SK-N-SH (cell line): ENCODE data around the gene ZSWIM5. TPM values are rescaled to one million over a fixed set of nuclear protein-coding genes. Genes with fewer than 3 reads are reported as not detected.

Source experiments
- CTCF ChIA-PET: fragments of 300-600, 350-600 bp; formaldehyde crosslinking; extraction: SDS; loops from one replicate; lab custom pipeline; 2021; lab: Yijun Ruan, JAX
- POLR2A ChIA-PET: fragments of 350-600 bp; sonication (Branson Sonifier 250); formaldehyde crosslinking; extraction: SDS; loops from one replicate; lab custom pipeline; 2020; ENCODE audit warnings: antibody characterized with exemption, inconsistent platforms; lab: Yijun Ruan, JAX
- DNase-seq: peaks from one replicate; pipeline ENCODE4 v3.0.0; 2012
- H2AFZ ChIP-seq: fragments of 200-600 bp; sonication (generic); 2 replicates; pipeline ENCODE4 v1.8.1; 2016; ENCODE audit warnings: antibody characterized with exemption, mild to moderate bottlenecking, low read depth
- H3F3A ChIP-seq: fragments of 200-600 bp; sonication (generic); replicated peaks from 2 replicates; pipeline ENCODE3; 2016; ENCODE audit warnings: antibody characterized with exemption, mild to moderate bottlenecking; ENCODE audit not compliant: insufficient read depth
- H3K27ac ChIP-seq, 2 experiments: fragments of 200-500 bp in 1 of 2; fragments of 200-600 bp in 1 of 2; sonication (Bioruptor generic) in 1 of 2; sonication (generic), shearing (Covaris generic) in 1 of 2; 2 replicates each; pipeline versions ENCODE4 v1.5.1 to v1.6.1; 2014 to 2016; ENCODE audit warnings: low read depth in 2 of 2, inconsistent platforms in 1 of 2, low read length in 1 of 2, mild to moderate bottlenecking in 1 of 2, mixed read lengths in 1 of 2
- H3K27me3 ChIP-seq: fragments of 200-600 bp; sonication (generic), shearing (Covaris generic); 2 replicates; pipeline ENCODE4 v1.6.1; 2016; ENCODE audit warnings: mixed run types; ENCODE audit not compliant: insufficient read depth
- H3K36me3 ChIP-seq, 2 experiments: fragments of 200-500 bp in 1 of 2; fragments of 200-600 bp in 1 of 2; sonication (Bioruptor generic) in 1 of 2; sonication (generic) in 1 of 2; replicated peaks in 1 of 2; 2 replicates each; pipeline versions ENCODE3 to v1.5.1; 2014 to 2016; ENCODE audit warnings: low read length in 1 of 2, mild to moderate bottlenecking in 1 of 2; ENCODE audit not compliant: insufficient read depth in 2 of 2, control insufficient read depth in 1 of 2
- H3K4me1 ChIP-seq, 2 experiments: fragments of 200-500 bp in 1 of 2; fragments of 200-600 bp in 1 of 2; sonication (Bioruptor generic) in 1 of 2; sonication (generic), shearing (Covaris generic) in 1 of 2; 2 replicates each; pipeline versions ENCODE4 v1.5.1 to v1.6.1; 2014 to 2016; ENCODE audit warnings: low read depth in 1 of 2, low read length in 1 of 2, mixed run types in 1 of 2; ENCODE audit not compliant: insufficient read depth in 2 of 2, control insufficient read depth in 1 of 2
- H3K4me2 ChIP-seq: fragments of 200-600 bp; sonication (generic), shearing (Covaris generic); 2 replicates; pipeline ENCODE4 v1.6.1; 2017; ENCODE audit warnings: mixed run types
- H3K4me3 ChIP-seq, 2 experiments: fragments of 200-500 bp in 1 of 2; fragments of 200-600 bp in 1 of 2; sonication (Bioruptor generic) in 1 of 2; sonication (generic), shearing (Covaris generic) in 1 of 2; 2 replicates each; pipeline versions ENCODE4 v1.5.1 to v1.8.1; 2014 to 2016; ENCODE audit warnings: low read depth in 2 of 2, inconsistent platforms in 1 of 2, low read length in 1 of 2, mild to moderate bottlenecking in 1 of 2, mixed read lengths in 1 of 2, moderate library complexity in 1 of 2
- H3K79me2 ChIP-seq: fragments of 200-600 bp; sonication (generic); 2 replicates; pipeline ENCODE4 v1.8.1; 2017; ENCODE audit warnings: mild to moderate bottlenecking; ENCODE audit not compliant: insufficient read depth
- H3K9ac ChIP-seq: fragments of 200-600 bp; sonication (generic); 2 replicates; pipeline ENCODE4 v1.6.1; 2017; ENCODE audit warnings: mixed run types
- H3K9me2 ChIP-seq: fragments of 200-600 bp; sonication (generic); 2 replicates; pipeline ENCODE4 v1.6.1; 2017; ENCODE audit warnings: mixed run types
- H3K9me3 ChIP-seq: fragments of 200-600 bp; sonication (generic); 2 replicates; pipeline ENCODE4 v1.6.1; 2017; ENCODE audit warnings: mixed run types, mild to moderate bottlenecking, moderate library complexity
- H4K20me1 ChIP-seq: fragments of 200-600 bp; sonication (generic); 2 replicates; pipeline ENCODE4 v1.6.1; 2017; ENCODE audit warnings: mild to moderate bottlenecking, mixed run types; ENCODE audit not compliant: insufficient read depth
- CTCF ChIP-seq: fragments of 200-600 bp; sonication (generic); IDR thresholded peaks from 2 replicates; pipeline ENCODE4 v1.6.1; 2017; ENCODE audit warnings: antibody characterized with exemption, mild to moderate bottlenecking, moderate library complexity
- ELF1 ChIP-seq: IDR thresholded peaks from 2 replicates; pipeline ENCODE4 v1.4.0; 2012
- FOXJ3 ChIP-seq: sonication (generic); formaldehyde crosslinking; IDR thresholded peaks from 2 replicates; pipeline ENCODE4 v1.5.1; 2020; ENCODE audit warnings: mild to moderate bottlenecking, missing genetic modification reagents
- FOXM1 ChIP-seq: IDR thresholded peaks from 2 replicates; pipeline ENCODE4 v1.4.0; 2012; ENCODE audit warnings: low read depth, mild to moderate bottlenecking
- IRF3 ChIP-seq: fragments of 150-350 bp; IDR thresholded peaks from 2 replicates; pipeline ENCODE4 v1.6.1; 2016; ENCODE audit warnings: mild to moderate bottlenecking, low read depth, low read length
- JUND ChIP-seq: IDR thresholded peaks from 2 replicates; pipeline ENCODE4 v1.4.0; 2012
- NFIC ChIP-seq: IDR thresholded peaks from 2 replicates; pipeline ENCODE4 v1.4.0; 2012; ENCODE audit warnings: borderline replicate concordance
- POLR2AphosphoS5 ChIP-seq: IDR thresholded peaks from 2 replicates; pipeline ENCODE4 v1.6.1; 2012; ENCODE audit warnings: low read depth, low read length
- RAD21 ChIP-seq: IDR thresholded peaks from 2 replicates; pipeline ENCODE4 v1.6.1; 2012; ENCODE audit warnings: mild to moderate bottlenecking, low read length
- RCOR1 ChIP-seq: fragments of 150-350 bp; IDR thresholded peaks from 2 replicates; pipeline ENCODE4 v1.6.1; 2017; ENCODE audit warnings: antibody characterized with exemption, low read length
- RFX5 ChIP-seq: IDR thresholded peaks from 2 replicates; pipeline ENCODE4 v1.6.1; 2012; ENCODE audit warnings: mild to moderate bottlenecking, improper control_type of control experiment, low read length
- RXRA ChIP-seq: IDR thresholded peaks from 2 replicates; pipeline ENCODE4 v1.4.0; 2012; ENCODE audit warnings: low read depth, mild to moderate bottlenecking, borderline replicate concordance
- SMC3 ChIP-seq: IDR thresholded peaks from 2 replicates; pipeline ENCODE4 v1.6.1; 2012; ENCODE audit warnings: low read depth, low read length, improper control_type of control experiment
- TAF1 ChIP-seq: IDR thresholded peaks from 2 replicates; pipeline ENCODE4 v1.6.1; 2012; ENCODE audit warnings: low read depth, mild to moderate bottlenecking, low read length, moderate library complexity, borderline replicate concordance
- TCF12 ChIP-seq: IDR thresholded peaks from 2 replicates; pipeline ENCODE4 v1.4.0; 2012
- USF1 ChIP-seq: IDR thresholded peaks from 2 replicates; pipeline ENCODE4 v1.4.0; 2012; ENCODE audit warnings: low read depth, borderline replicate concordance
- USF2 ChIP-seq: fragments of 150-350 bp; IDR thresholded peaks from 2 replicates; pipeline ENCODE4 v1.6.1; 2017; ENCODE audit warnings: antibody characterized with exemption, low read length, low read depth, borderline replicate concordance
- WGBS: methylation state at CpG from one replicate; pipeline ENCODE4 v1.1.6; 2017; ENCODE audit warnings: low lambda C conversion rate; 5-methylcytosine and 5-hydroxymethylcytosine counted together
- polyA plus RNA-seq, 3 experiments: library from polyadenylated mRNA; depleted of rRNA; stranded (reverse); fragments of >200 nt; gene quantifications; 2 replicates each; pipeline ENCODE4 v1.2.3, GENCODE V29; 2012

ZSWIM5 gene
- polyA plus RNA-seq, 1 of the 3 experiments (the other 2 are of a cell fraction), result 0.07 TPM

GRCh38 chr1:45117766-45118165, 88.6 kb downstream of the ZSWIM5 start:
- CTCF ChIA-PET, result interaction anchor here (2.1 kb wide), 1 partner anchor 183 kb away, joined by 4 read pairs; no protein-coding TSS in a partner anchor
- H2AFZ ChIP-seq, result no peak overlapping the region
- H4K20me1 ChIP-seq, result no peaks in the 10 kb centered on the region
- H3K9me3 ChIP-seq, result no peaks in the 10 kb centered on the region
- WGBS, result 31% methylated on average over 1 of the region's 1 CpG
- POLR2A ChIA-PET, result no interaction called here
- H3K4me1 ChIP-seq, result no peaks in the 10 kb centered on the region
- no peak overlapping the region for H3K4me3 ChIP-seq
- DNase-seq, result no peak
- H3K36me3 ChIP-seq, result no peaks in the 10 kb centered on the region
- TF ChIP-seq JUND (no peak), RCOR1 (no peak), TAF1 (no peak), FOXM1 (no peak)
- H3K27me3 ChIP-seq, result 0 out of 2 replicates have a peak, but pooled peaks cover 3% of the 10 kb centered on the region
- H3K79me2 ChIP-seq, result no peaks in the 10 kb centered on the region
- no peaks in the 10 kb centered on the region for H3K9me2 ChIP-seq
- no peak overlapping the region for H3K9ac ChIP-seq
- no peaks in the 10 kb centered on the region for H3F3A ChIP-seq
- H3K27ac ChIP-seq, result no peak overlapping the region
- H3K4me2 ChIP-seq, result no peak overlapping the region

- Histone ChIP-seq H3K4me1 (no peaks in the 10 kb centered on the region), H3K27ac (no peak overlapping the region), H3K9me2 (no peaks in the 10 kb centered on the region), H2AFZ (no peak overlapping the region), H3K4me3 (no peak overlapping the region), H3K9ac (no peak overlapping the region), H3K4me2 (no peak overlapping the region), H4K20me1 (no peaks in the 10 kb centered on the region), H3K36me3 (no peaks in the 10 kb centered on the region), H3K79me2 (no peaks in the 10 kb centered on the region), H3K27me3 (no peaks in the 10 kb centered on the region), H3K9me3 (no peaks in the 10 kb centered on the region), H3F3A (no peaks in the 10 kb centered on the region)
- WGBS, result 7% methylated on average over 2 of the region's 2 CpGs
- no peak for DNase-seq
- TF ChIP-seq FOXJ3 (CRISPR knock-in tag), result no peak
- no peak for TF ChIP-seq RFX5
- no peak for TF ChIP-seq NFIC
- no peak for TF ChIP-seq USF1
- no peak for TF ChIP-seq RCOR1
- TF ChIP-seq SMC3, result no peak
- TF ChIP-seq USF2, result no peak
- POLR2A ChIA-PET, result no interaction called here
- CTCF ChIA-PET, result interaction anchor here (2.1 kb wide), 1 partner anchor 184 kb away, joined by 4 read pairs; no protein-coding TSS in a partner anchor
Measured at GRCh38 chr1:45116820-45117219, 89.6 kb downstream of the ZSWIM5 start.

GRCh38 chr1:45116340-45116739, 90.1 kb downstream of the ZSWIM5 start:
- WGBS, result 49% methylated on average over 1 of the region's 1 CpG
- Histone ChIP-seq H3K9ac (no peak overlapping the region), H3K27ac (no peak overlapping the region), H3K4me3 (no peak overlapping the region), H3K9me3 (no peaks in the 10 kb centered on the region), H3F3A (no peaks in the 10 kb centered on the region), H3K79me2 (no peaks in the 10 kb centered on the region), H4K20me1 (no peaks in the 10 kb centered on the region), H3K4me1 (no peaks in the 10 kb centered on the region), H3K27me3 (no peaks in the 10 kb centered on the region), H3K9me2 (no peaks in the 10 kb centered on the region), H3K4me2 (no peak overlapping the region), H2AFZ (no peak overlapping the region), H3K36me3 (no peaks in the 10 kb centered on the region)
- ChIA-PET CTCF (no interaction called here), POLR2A (no interaction called here)
- no peak for DNase-seq
- no peak for TF ChIP-seq IRF3
- no peak for TF ChIP-seq TAF1
- no peak for TF ChIP-seq FOXJ3 (CRISPR knock-in tag)
- TF ChIP-seq RXRA, result no peak
- no peak for TF ChIP-seq SMC3
- TF ChIP-seq RAD21, result no peak
- TF ChIP-seq TCF12, result no peak
- no peak for TF ChIP-seq ELF1
- no peak for TF ChIP-seq NFIC
- TF ChIP-seq CTCF, result no peak
- no peak for TF ChIP-seq USF2
- no peak for TF ChIP-seq POLR2AphosphoS5
